CD4-positive, alpha-beta T cell (primary cell): ENCODE measurements around the gene CDRT15. TPM values are rescaled to one million over a fixed set of nuclear protein-coding genes. Genes with fewer than 3 reads are reported as not detected.
"Not testable (repeated sequence)": the region's sequence is repeated elsewhere in the genome, so short reads cannot be mapped to it uniquely, and the experiment has no call there.

Experiments
- ATAC-seq: fragments of 200-7000 bp; cut with Tn5 transposase; one replicate; pipeline ENCODE4 v1.10.0; 2022; ENCODE audit warnings: mild to moderate bottlenecking; ENCODE audit not compliant: poor library complexity
- CTCF ChIA-PET: fragments of 350-600 bp; sonication (Branson Sonifier 250); formaldehyde crosslinking; loops from one replicate; lab custom pipeline; 2021; ENCODE audit warnings: antibody characterized with exemption, inconsistent platforms; lab: Charles Lee
- POLR2A ChIA-PET: fragments of 350-600 bp; sonication (Branson Sonifier 250); formaldehyde crosslinking; loops from one replicate; lab custom pipeline; 2021; ENCODE audit warnings: antibody characterized with exemption, inconsistent platforms; lab: Charles Lee
- DNase-seq, 14 experiments: peaks; one replicate each; pipeline ENCODE4 v3.0.0-alpha.2; 2013 to 2020; ENCODE audit warnings: mixed read lengths in 2 of 14
- H3K27ac ChIP-seq, 2 donors: one replicate each; pipeline versions ENCODE4 v1.5.1 to v1.7.0; 2013; ENCODE audit warnings: low read length in 2 of 2, low read depth in 1 of 2, mild to moderate bottlenecking in 1 of 2
- H3K27me3 ChIP-seq, 2 experiments: 1 replicate in 1 of 2; 2 replicates in 1 of 2; pipeline versions ENCODE4 v1.6.1 to v1.7.0; 2013; ENCODE audit warnings: low read length in 2 of 2, control low read depth in 1 of 2, mild to moderate bottlenecking in 1 of 2, moderate library complexity in 1 of 2; ENCODE audit not compliant: insufficient read depth in 2 of 2, control insufficient read depth in 1 of 2
- H3K36me3 ChIP-seq: one replicate; pipeline ENCODE4 v1.6.1; 2013; ENCODE audit warnings: low read length, control low read depth; ENCODE audit not compliant: insufficient read depth
- H3K4me1 ChIP-seq: one replicate; pipeline ENCODE4 v1.6.1; 2013; ENCODE audit warnings: low read length, control low read depth; ENCODE audit not compliant: insufficient read depth
- H3K4me3 ChIP-seq: one replicate; pipeline ENCODE4 v1.5.1; 2013; ENCODE audit warnings: mild to moderate bottlenecking, low read length, moderate library complexity
- H3K9me3 ChIP-seq, 2 experiments: 1 replicate in 1 of 2; 2 replicates in 1 of 2; pipeline versions ENCODE4 v1.6.1 to v1.7.0; 2013; ENCODE audit warnings: low read length in 2 of 2, mild to moderate bottlenecking in 2 of 2, control low read depth in 1 of 2, moderate library complexity in 1 of 2; ENCODE audit not compliant: control insufficient read depth in 1 of 2, insufficient read depth in 1 of 2
- H3K27ac Mint-ChIP-seq: one replicate; pipeline ENCODE4 v1.8.0; 2020; ENCODE audit warnings: mixed read lengths
- H3K27me3 Mint-ChIP-seq: one replicate; pipeline ENCODE4 v1.8.0; 2021; ENCODE audit warnings: mixed read lengths
- H3K36me3 Mint-ChIP-seq: one replicate; pipeline ENCODE4 v1.8.0; 2021; ENCODE audit warnings: low read depth, mixed read lengths
- H3K4me1 Mint-ChIP-seq: one replicate; pipeline ENCODE4 v1.8.0; 2021; ENCODE audit warnings: low read depth, mixed read lengths
- H3K4me3 Mint-ChIP-seq: one replicate; pipeline ENCODE4 v1.8.0; 2020; ENCODE audit warnings: mild to moderate bottlenecking, mixed read lengths
- H3K9me3 Mint-ChIP-seq: one replicate; pipeline ENCODE4 v1.8.0; 2020; ENCODE audit warnings: mixed read lengths
- intact Hi-C, 2 experiments: fragments of 100-400 bp; cut with DNase I in 1 of 2; cut with micrococcal nuclease in 1 of 2; formaldehyde crosslinking; loops; one replicate each; pipeline versions ENCODE4 v1.15.1 to v1.9.0; 2023 to 2025; cut with DNase I, micrococcal nuclease
- total RNA-seq, 174 experiments: library from RNA in 2 of 174; stranded (reverse) in 2 of 174; gene quantifications; one replicate each; pipeline ENCODE4 v1.2.3 and lab custom pipeline; 2021 to 2026
- TF ChIP-seq, protein P1 (sequence below): fragments of 200-600 bp; IDR thresholded peaks from one replicate; pipeline ENCODE4 v1.8.0; 2022; ENCODE audit warnings: antibody characterized with exemption, mild to moderate bottlenecking

Gene CDRT15
- total RNA-seq, 2 experiments from 2014 or later = not detected

DNA sequence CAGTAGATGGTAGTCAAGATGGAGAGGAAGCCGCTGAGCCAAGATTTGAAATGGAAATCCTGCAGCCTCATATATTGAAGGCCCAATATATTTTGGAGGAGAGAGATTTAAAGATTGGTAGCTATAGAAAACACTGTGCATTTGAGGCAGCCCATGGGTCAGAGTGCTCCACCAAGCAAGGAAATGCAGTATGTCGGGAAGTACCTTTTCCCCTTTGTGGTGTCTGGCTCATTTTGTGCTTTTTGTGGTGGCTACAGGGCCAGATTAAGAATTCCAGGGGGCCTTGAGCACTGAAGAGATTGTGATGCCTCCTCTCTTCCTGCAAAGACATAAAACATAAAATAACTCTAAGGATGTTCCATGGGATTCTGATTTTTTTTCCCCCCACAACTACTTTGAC is 39.6 kb downstream of the CDRT15 start:
- H3K27ac Mint-ChIP-seq = peak overlapping the region; percentile 94
- no peaks in the 10 kb centered on the region for H3K27me3 ChIP-seq
- no peaks in the 10 kb centered on the region for H3K9me3 Mint-ChIP-seq
- ChIA-PET CTCF (interaction anchor here (1.7 kb wide), 1 partner anchor 105 kb away, joined by 7 read pairs; the partner anchor contains the start of gene HS3ST3B1), POLR2A (interaction anchor here (0.6 to 6.9 kb wide), 4 partner anchors 104 to 213 kb away, joined by 3 to 111 read pairs (median 3); partner anchors contain the start of gene HS3ST3B1)
- peaks cover 92% of the 10 kb centered on the region for H3K4me1 Mint-ChIP-seq
- ATAC-seq (no peak), DNase-seq (peak in 2 of 14 experiments; percentile 7 to 25)
- peak overlapping the region; percentile 48 to 79 for H3K27ac ChIP-seq
- H3K4me3 Mint-ChIP-seq = peak overlapping the region; percentile 82
- no peaks in the 10 kb centered on the region for H3K36me3 ChIP-seq
- peaks cover 85% of the 10 kb centered on the region for H3K4me1 ChIP-seq
- H3K4me3 ChIP-seq = no peak overlapping the region
- H3K9me3 ChIP-seq = no peaks in the 10 kb centered on the region
- no peaks in the 10 kb centered on the region for H3K36me3 Mint-ChIP-seq
- no peaks in the 10 kb centered on the region for H3K27me3 Mint-ChIP-seq
- TF ChIP-seq, protein P1, sequence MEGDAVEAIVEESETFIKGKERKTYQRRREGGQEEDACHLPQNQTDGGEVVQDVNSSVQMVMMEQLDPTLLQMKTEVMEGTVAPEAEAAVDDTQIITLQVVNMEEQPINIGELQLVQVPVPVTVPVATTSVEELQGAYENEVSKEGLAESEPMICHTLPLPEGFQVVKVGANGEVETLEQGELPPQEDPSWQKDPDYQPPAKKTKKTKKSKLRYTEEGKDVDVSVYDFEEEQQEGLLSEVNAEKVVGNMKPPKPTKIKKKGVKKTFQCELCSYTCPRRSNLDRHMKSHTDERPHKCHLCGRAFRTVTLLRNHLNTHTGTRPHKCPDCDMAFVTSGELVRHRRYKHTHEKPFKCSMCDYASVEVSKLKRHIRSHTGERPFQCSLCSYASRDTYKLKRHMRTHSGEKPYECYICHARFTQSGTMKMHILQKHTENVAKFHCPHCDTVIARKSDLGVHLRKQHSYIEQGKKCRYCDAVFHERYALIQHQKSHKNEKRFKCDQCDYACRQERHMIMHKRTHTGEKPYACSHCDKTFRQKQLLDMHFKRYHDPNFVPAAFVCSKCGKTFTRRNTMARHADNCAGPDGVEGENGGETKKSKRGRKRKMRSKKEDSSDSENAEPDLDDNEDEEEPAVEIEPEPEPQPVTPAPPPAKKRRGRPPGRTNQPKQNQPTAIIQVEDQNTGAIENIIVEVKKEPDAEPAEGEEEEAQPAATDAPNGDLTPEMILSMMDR = no peak
- intact Hi-C loops = no loop called here

DNA sequence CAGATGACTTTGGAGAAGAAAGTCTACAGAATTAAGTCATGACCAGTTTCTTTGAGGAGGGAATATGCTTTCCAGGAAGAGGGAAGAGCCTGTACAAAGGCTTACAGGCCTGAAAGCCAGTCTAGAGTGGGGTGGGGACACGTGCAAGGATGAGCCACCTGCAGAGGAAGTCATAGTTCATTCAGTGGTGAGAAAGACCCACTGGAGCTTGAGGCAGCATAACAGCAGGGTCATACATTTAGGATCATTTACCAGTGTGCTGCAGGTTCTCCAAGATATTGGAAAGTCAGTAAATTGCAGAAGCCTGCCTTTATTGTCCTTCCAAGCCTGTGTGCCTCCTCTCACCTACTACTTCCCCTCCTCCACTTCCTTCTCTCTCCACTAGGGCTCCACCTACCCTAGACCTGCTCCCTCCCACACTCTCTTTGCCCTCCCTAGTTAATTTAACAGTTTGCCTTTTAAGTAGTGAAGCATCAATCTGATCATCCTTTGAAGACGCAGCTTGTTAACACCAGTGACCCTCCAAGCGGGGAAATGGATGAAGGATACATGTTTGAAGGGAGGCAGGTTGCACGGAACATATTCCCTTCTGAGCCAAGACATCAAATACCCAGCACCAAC is 40.2 kb downstream of the CDRT15 start:
- Histone ChIP-seq H3K9me3 (no peaks in the 10 kb centered on the region), H3K4me1 (peaks cover 84% of the 10 kb centered on the region), H3K27ac (peak overlapping the region; percentile 48 to 79), H3K4me3 (no peak overlapping the region), H3K27me3 (no peaks in the 10 kb centered on the region), H3K36me3 (no peaks in the 10 kb centered on the region)
- POLR2A ChIA-PET = interaction anchor here (6.9 kb wide), 1 partner anchor 104 kb away, joined by 111 read pairs; the partner anchor contains the start of gene HS3ST3B1
- CTCF ChIA-PET = interaction anchor here (1.7 kb wide), 1 partner anchor 105 kb away, joined by 7 read pairs; the partner anchor contains the start of gene HS3ST3B1
- intact Hi-C loops = no loop called here
- Mint-ChIP-seq H3K27me3 (no peaks in the 10 kb centered on the region), H3K9me3 (no peaks in the 10 kb centered on the region), H3K27ac (peak overlapping the region; percentile 94), H3K4me1 (peaks cover 92% of the 10 kb centered on the region), H3K4me3 (peak overlapping the region; percentile 82), H3K36me3 (no peaks in the 10 kb centered on the region)
- ATAC-seq = peak; percentile 21
- DNase-seq = peak in 4 of 14 experiments; percentile 30 to 57 (median 53)
- TF ChIP-seq, protein P1 = peak; percentile 51

GRCh38 chr17:14192636-14193344 is 43.9 kb downstream of the CDRT15 start:
- POLR2A ChIA-PET, H3K9me3 ChIP-seq, H3K36me3 ChIP-seq, intact Hi-C loops, H3K27me3 ChIP-seq, H3K9me3 Mint-ChIP-seq, H3K36me3 Mint-ChIP-seq, H3K27me3 Mint-ChIP-seq, CTCF ChIA-PET: not testable (repeated sequence)
- peak; percentile 28 for ATAC-seq
- H3K27ac ChIP-seq = peak overlapping the region in 1 of 2 donors; percentile 22
- peak overlapping the region; percentile 70 for H3K4me3 Mint-ChIP-seq
- peaks cover 78% of the 10 kb centered on the region for H3K4me1 Mint-ChIP-seq
- peak overlapping the region; percentile 24 for H3K4me3 ChIP-seq
- H3K4me1 ChIP-seq = peaks cover 61% of the 10 kb centered on the region
- peak overlapping the region; percentile 88 for H3K27ac Mint-ChIP-seq
- DNase-seq = peak in 2 of 14 experiments; percentile 9 to 58

DNA sequence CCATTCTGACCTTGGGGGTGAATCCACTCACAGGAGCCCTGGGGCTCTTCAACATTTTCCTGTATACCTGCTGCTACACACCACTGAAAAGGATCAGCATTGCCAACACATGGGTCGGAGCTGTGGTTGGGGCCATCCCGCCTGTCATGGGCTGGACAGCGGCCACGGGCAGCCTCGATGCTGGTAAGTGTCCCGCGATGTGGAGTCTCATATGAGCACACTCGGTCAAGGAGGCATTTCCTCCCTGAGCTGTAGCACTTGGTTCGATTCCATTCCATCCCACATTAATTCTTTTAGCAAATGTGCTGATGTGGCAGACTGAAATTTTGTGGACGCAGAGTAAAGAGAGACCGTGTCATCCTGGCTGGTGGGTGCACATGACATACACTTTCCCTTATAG is 44.6 kb downstream of the CDRT15 start:
- intact Hi-C loops = not testable (repeated sequence)
- H3K27ac ChIP-seq = peak overlapping the region in 1 of 2 donors; percentile 29

GRCh38 chr17:14191469-14191868 is 45.2 kb downstream of the CDRT15 start:
- Mint-ChIP-seq H3K4me3 (peak overlapping the region; percentile 20), H3K4me1 (peaks cover 64% of the 10 kb centered on the region), H3K27ac (peak overlapping the region; percentile 88)
- ATAC-seq, H3K27ac ChIP-seq, intact Hi-C loops, H3K27me3 Mint-ChIP-seq, CTCF ChIA-PET, DNase-seq, H3K27me3 ChIP-seq, H3K36me3 Mint-ChIP-seq, H3K36me3 ChIP-seq, H3K9me3 Mint-ChIP-seq, H3K9me3 ChIP-seq, POLR2A ChIA-PET, H3K4me3 ChIP-seq: not testable (repeated sequence)
- peaks cover 47% of the 10 kb centered on the region for H3K4me1 ChIP-seq

More for the DNA sequence above, 44.6 kb downstream of the CDRT15 start:
- H3K27me3 ChIP-seq, DNase-seq, ATAC-seq, H3K9me3 Mint-ChIP-seq, H3K9me3 ChIP-seq, H3K36me3 Mint-ChIP-seq, H3K27me3 Mint-ChIP-seq, CTCF ChIA-PET, POLR2A ChIA-PET, H3K36me3 ChIP-seq, H3K4me3 ChIP-seq: not testable (repeated sequence)
- peaks cover 53% of the 10 kb centered on the region for H3K4me1 ChIP-seq
- Mint-ChIP-seq H3K4me3 (peak overlapping the region; percentile 70), H3K27ac (peak overlapping the region; percentile 88), H3K4me1 (peaks cover 70% of the 10 kb centered on the region)
